Osteoblast (primary cell): ENCODE results near the gene STRADA. TPM values are rescaled to one million over a fixed set of nuclear protein-coding genes. Genes with fewer than 3 reads are reported as not detected.

Experiments
- DNase-seq: peaks from one replicate; pipeline ENCODE4 v3.0.0; 2011; ENCODE audit warnings: low spot score, mixed read lengths; ENCODE audit not compliant: insufficient read length; ENCODE audit errors: missing footprints
- H2AFZ ChIP-seq: 2 replicates; pipeline ENCODE4 v1.6.0; 2011; ENCODE audit warnings: mild to moderate bottlenecking, low read length
- H3K27ac ChIP-seq: 2 replicates; pipeline ENCODE4 v1.5.1; 2011; ENCODE audit warnings: mild to moderate bottlenecking, low read depth, low read length, moderate library complexity
- H3K27me3 ChIP-seq: 2 replicates; pipeline ENCODE4 v1.6.0; 2012; ENCODE audit warnings: mild to moderate bottlenecking, control low read depth, inconsistent platforms, low read length, moderate library complexity; ENCODE audit not compliant: insufficient read depth
- H3K36me3 ChIP-seq: 2 replicates; pipeline ENCODE4 v1.5.1; 2011; ENCODE audit warnings: mild to moderate bottlenecking, low read length, control low read depth, moderate library complexity; ENCODE audit not compliant: insufficient read depth
- H3K4me1 ChIP-seq: 2 replicates; pipeline ENCODE4 v1.5.1; 2011; ENCODE audit warnings: mild to moderate bottlenecking, low read length, control low read depth, moderate library complexity; ENCODE audit not compliant: insufficient read depth
- H3K4me2 ChIP-seq: 2 replicates; pipeline ENCODE4 v1.6.0; 2011; ENCODE audit warnings: mild to moderate bottlenecking, low read length; ENCODE audit not compliant: insufficient read depth
- H3K4me3 ChIP-seq: fragments of 200-600 bp; sonication (generic); 3 replicates; pipeline ENCODE4 v1.5.1; 2012; ENCODE audit warnings: mild to moderate bottlenecking, low read length, inconsistent platforms; ENCODE audit not compliant: insufficient read depth
- H3K79me2 ChIP-seq: 2 replicates; pipeline ENCODE4 v1.6.0; 2012; ENCODE audit warnings: mild to moderate bottlenecking, low read length, control low read depth, inconsistent platforms; ENCODE audit not compliant: insufficient read depth
- H3K9me3 ChIP-seq: 2 replicates; pipeline ENCODE4 v1.5.1; 2011; ENCODE audit warnings: low read depth, low read length, control low read depth
- H4K20me1 ChIP-seq: 2 replicates; pipeline ENCODE4 v1.6.0; 2012; ENCODE audit warnings: mild to moderate bottlenecking, low read length, control low read depth; ENCODE audit not compliant: insufficient read depth
- total RNA-seq: library from RNA; depleted of rRNA; stranded (reverse); fragments of >200 nt; gene quantifications from 2 replicates; pipeline ENCODE4 v1.2.3, GENCODE V29; 2012
- TF ChIP-seq, protein P1 (sequence below): IDR thresholded peaks from 2 replicates; pipeline ENCODE4 v1.5.1; 2011; ENCODE audit warnings: mild to moderate bottlenecking, low read depth, low read length, moderate library complexity; ENCODE audit errors: extremely low read depth

The STRADA gene
- total RNA-seq, 1 donor = 29.7 TPM

DNA sequence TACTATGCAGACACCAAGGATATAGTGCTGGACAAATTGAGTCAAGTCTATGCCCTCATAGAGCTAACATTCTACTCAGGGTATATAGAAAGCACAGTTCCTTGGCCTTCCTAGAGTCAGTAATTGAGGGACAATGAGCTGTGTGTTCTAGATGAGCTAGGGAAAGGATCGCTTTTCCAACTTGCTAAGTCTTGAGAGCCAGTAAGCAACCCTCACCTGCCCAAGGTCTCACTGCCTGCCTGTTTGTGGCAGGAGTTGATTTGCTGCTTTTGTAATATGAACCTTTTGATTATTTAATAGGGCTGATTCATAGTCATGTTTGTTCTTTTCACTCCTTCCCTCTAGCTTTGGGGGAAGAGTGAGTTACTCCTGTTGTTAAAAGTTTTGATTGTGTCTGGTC, 38.9 kb upstream of the STRADA start:
- no peak overlapping the region for H3K4me3 ChIP-seq
- peaks cover 80% of the 10 kb centered on the region for H4K20me1 ChIP-seq
- H3K4me2 ChIP-seq = peak overlapping the region; percentile 2
- H3K4me1 ChIP-seq = peaks cover 22% of the 10 kb centered on the region
- TF ChIP-seq, protein P1, sequence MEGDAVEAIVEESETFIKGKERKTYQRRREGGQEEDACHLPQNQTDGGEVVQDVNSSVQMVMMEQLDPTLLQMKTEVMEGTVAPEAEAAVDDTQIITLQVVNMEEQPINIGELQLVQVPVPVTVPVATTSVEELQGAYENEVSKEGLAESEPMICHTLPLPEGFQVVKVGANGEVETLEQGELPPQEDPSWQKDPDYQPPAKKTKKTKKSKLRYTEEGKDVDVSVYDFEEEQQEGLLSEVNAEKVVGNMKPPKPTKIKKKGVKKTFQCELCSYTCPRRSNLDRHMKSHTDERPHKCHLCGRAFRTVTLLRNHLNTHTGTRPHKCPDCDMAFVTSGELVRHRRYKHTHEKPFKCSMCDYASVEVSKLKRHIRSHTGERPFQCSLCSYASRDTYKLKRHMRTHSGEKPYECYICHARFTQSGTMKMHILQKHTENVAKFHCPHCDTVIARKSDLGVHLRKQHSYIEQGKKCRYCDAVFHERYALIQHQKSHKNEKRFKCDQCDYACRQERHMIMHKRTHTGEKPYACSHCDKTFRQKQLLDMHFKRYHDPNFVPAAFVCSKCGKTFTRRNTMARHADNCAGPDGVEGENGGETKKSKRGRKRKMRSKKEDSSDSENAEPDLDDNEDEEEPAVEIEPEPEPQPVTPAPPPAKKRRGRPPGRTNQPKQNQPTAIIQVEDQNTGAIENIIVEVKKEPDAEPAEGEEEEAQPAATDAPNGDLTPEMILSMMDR = no peak
- H3K27me3 ChIP-seq = no peaks in the 10 kb centered on the region
- H3K36me3 ChIP-seq = peaks cover 29% of the 10 kb centered on the region
- H3K27ac ChIP-seq = peak overlapping the region; percentile 36
- no peak for DNase-seq
- peaks cover 97% of the 10 kb centered on the region for H3K79me2 ChIP-seq
- no peaks in the 10 kb centered on the region for H3K9me3 ChIP-seq
- no peak overlapping the region for H2AFZ ChIP-seq

DNA sequence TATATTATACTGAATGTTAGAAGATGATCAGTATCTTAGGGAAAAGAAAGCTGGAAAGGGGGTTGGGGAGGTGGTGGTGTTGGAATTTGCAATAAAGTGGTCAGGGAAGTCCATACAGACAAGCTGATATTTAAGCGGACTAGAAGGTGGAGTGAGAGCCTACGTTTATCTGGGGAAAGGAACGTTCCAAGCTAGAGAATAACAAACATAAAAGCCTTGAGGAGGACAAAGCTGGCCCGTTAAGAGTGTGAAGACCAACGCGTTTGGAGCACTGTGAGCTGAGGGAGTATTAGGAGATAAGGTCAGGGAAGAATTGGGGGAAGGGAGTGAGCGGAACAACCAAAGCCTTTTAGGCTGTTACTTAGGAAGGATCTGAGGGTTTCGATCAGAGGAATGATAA, 33.8 kb upstream of the STRADA start:
- Histone ChIP-seq H3K9me3 (no peaks in the 10 kb centered on the region), H3K4me2 (peak overlapping the region; percentile 96), H3K36me3 (peaks cover 29% of the 10 kb centered on the region), H4K20me1 (peaks cover 65% of the 10 kb centered on the region), H3K27ac (peak overlapping the region; percentile 98), H3K27me3 (no peaks in the 10 kb centered on the region), H2AFZ (no peak overlapping the region), H3K79me2 (peaks cover 90% of the 10 kb centered on the region), H3K4me3 (peak overlapping the region; percentile 81), H3K4me1 (peaks cover 20% of the 10 kb centered on the region)
- TF ChIP-seq, protein P1 = no peak
- DNase-seq = no peak

DNA sequence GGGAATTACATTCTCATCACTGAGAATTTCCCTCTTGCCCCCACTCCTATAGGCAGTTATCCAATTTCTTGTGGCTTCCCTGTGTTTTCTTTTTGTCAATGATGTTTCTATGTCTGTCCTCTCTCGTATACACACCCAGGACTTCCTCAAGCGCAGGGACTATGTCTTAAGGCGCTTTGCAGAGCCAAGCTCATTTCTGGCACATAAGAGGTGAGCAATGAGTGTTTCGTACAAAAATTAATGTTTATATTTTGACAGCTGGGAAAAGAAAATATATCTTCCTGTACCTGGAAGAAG, 33.3 kb upstream of the STRADA start:
- peak; percentile 59 for DNase-seq
- H3K4me2 ChIP-seq = peak overlapping the region; percentile 96
- no peaks in the 10 kb centered on the region for H3K27me3 ChIP-seq
- TF ChIP-seq, protein P1 = no peak
- peak overlapping the region; percentile 81 for H3K4me3 ChIP-seq
- no peaks in the 10 kb centered on the region for H3K9me3 ChIP-seq
- peaks cover 66% of the 10 kb centered on the region for H4K20me1 ChIP-seq
- peaks cover 17% of the 10 kb centered on the region for H3K4me1 ChIP-seq
- H3K36me3 ChIP-seq = peaks cover 29% of the 10 kb centered on the region
- peaks cover 92% of the 10 kb centered on the region for H3K79me2 ChIP-seq
- H3K27ac ChIP-seq = peak overlapping the region; percentile 98
- H2AFZ ChIP-seq = no peak overlapping the region

DNA sequence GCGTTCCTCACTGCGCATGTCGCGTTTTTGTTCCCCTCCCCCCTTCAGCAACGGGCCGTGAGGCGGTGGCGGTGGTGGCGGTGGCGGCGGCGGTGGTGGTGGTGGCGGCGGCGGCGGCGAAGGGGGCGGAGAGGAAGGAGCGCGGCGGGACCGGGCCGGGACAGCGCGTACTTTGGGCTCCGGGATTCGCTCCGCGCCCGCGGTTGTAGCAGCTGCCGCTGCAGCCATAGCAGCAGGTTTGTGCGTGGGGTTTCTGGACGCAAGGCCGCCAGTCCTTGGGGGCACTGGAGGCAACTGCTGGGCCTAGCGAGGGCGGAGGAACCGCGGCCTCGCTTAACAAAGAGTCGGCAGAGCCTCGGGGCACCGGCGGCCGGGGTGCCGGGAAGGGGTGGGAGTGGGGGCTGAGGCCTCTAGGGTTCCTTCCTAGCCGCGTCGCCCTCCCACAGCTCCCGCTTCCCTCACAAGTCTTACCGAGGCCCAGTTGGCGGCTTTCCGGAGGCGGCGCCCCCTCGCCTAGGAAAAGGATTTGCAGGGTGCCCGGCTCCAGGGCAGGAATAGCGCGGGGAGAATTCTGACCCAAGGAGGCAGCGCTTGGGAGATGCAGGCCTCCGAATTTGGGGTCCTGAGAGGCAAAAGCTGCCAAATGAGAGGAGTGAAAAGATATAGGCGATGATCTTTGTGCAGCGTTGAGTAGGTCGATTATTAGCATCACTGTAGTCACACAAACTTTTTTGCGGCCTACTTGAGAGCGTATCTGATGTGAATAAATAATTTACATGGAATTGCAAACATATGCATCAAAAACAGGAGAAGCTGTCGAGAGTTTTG, 32.8 kb upstream of the STRADA start, which contains the start of gene DDX42:
Gene DDX42, plus strand, starts transcription at position 30 of the 828 bp plus-strand sequence. CDS start 12,880 bp downstream, outside the sequence.
- peak within 1 kb of the TSS; percentile 73 for H2AFZ ChIP-seq
- H3K4me1 ChIP-seq = peaks cover 17% of the 10 kb centered on the region
- no peaks in the 10 kb centered on the region for H3K27me3 ChIP-seq
- H3K9me3 ChIP-seq = no peaks in the 10 kb centered on the region
- H3K79me2 ChIP-seq = peaks cover 92% of the 10 kb centered on the region
- H4K20me1 ChIP-seq = peaks cover 61% of the 10 kb centered on the region
- peak; percentile 84 for DNase-seq
- TF ChIP-seq, protein P1 = no peak
- peaks cover 25% of the 10 kb centered on the region for H3K36me3 ChIP-seq
- H3K4me3 ChIP-seq = peak within 1 kb of the TSS; percentile 81
- H3K27ac ChIP-seq = peak within 1 kb of the TSS; percentile 98
- H3K4me2 ChIP-seq = peak within 1 kb of the TSS; percentile 96
